Calu3 (cell line): ENCODE measurements around the gene GCNT2. TPM values are rescaled to one million over a fixed set of nuclear protein-coding genes. Genes with fewer than 3 reads are reported as not detected.

Source experiments
- BruUV-seq: library from RNA; stranded (reverse); fragments of 400-500 nt; replicated peaks from 2 replicates; lab custom pipeline; 2021; lab: Mats Ljungman, UMichigan
- CTCF ChIA-PET: fragments of 300-600 bp; sonication (Branson Sonifier 250); formaldehyde crosslinking; loops from one replicate; lab custom pipeline; 2022; ENCODE audit warnings: antibody characterized with exemption; lab: Charles Lee
- DNase-seq: peaks from one replicate; pipeline ENCODE4 v3.0.0; 2022
- H3K27ac Mint-ChIP-seq: one replicate; pipeline ENCODE4 v1.8.0; 2022; ENCODE audit warnings: mixed read lengths; ENCODE audit not compliant: unreplicated experiment
- H3K27me3 Mint-ChIP-seq: one replicate; pipeline ENCODE4 v1.8.0; 2022; ENCODE audit warnings: mixed read lengths; ENCODE audit not compliant: unreplicated experiment
- H3K36me3 Mint-ChIP-seq: one replicate; pipeline ENCODE4 v1.8.0; 2022; ENCODE audit warnings: mild to moderate bottlenecking, moderate library complexity, mixed read lengths; ENCODE audit not compliant: insufficient read depth, unreplicated experiment
- H3K4me1 Mint-ChIP-seq: one replicate; pipeline ENCODE4 v1.8.0; 2022; ENCODE audit warnings: mild to moderate bottlenecking, low read depth, mixed read lengths; ENCODE audit not compliant: unreplicated experiment
- H3K4me3 Mint-ChIP-seq: one replicate; pipeline ENCODE4 v1.8.0; 2022; ENCODE audit warnings: mild to moderate bottlenecking, low read depth, moderate library complexity, mixed read lengths; ENCODE audit not compliant: unreplicated experiment
- H3K9me3 Mint-ChIP-seq: one replicate; pipeline ENCODE4 v1.8.0; 2022; ENCODE audit warnings: low read depth, mixed read lengths; ENCODE audit not compliant: unreplicated experiment
- intact Hi-C: fragments of 100-400 bp; cut with micrococcal nuclease; formaldehyde crosslinking; loops from one replicate; pipeline ENCODE4 v1.10.0; 2022; ENCODE audit not compliant: unreplicated experiment
- total RNA-seq: library from RNA; stranded (reverse); gene quantifications from 2 replicates; pipeline ENCODE4 v1.2.3, GENCODE V29; 2022
- TF ChIP-seq, protein P1 (sequence below): fragments of 200-600 bp; IDR thresholded peaks from one replicate; pipeline ENCODE4 v1.8.0; 2022; ENCODE audit warnings: antibody characterized with exemption; ENCODE audit not compliant: unreplicated experiment

GCNT2 gene
- total RNA-seq, 1 experiment from 2014 or later, result 18.0 TPM

DNA sequence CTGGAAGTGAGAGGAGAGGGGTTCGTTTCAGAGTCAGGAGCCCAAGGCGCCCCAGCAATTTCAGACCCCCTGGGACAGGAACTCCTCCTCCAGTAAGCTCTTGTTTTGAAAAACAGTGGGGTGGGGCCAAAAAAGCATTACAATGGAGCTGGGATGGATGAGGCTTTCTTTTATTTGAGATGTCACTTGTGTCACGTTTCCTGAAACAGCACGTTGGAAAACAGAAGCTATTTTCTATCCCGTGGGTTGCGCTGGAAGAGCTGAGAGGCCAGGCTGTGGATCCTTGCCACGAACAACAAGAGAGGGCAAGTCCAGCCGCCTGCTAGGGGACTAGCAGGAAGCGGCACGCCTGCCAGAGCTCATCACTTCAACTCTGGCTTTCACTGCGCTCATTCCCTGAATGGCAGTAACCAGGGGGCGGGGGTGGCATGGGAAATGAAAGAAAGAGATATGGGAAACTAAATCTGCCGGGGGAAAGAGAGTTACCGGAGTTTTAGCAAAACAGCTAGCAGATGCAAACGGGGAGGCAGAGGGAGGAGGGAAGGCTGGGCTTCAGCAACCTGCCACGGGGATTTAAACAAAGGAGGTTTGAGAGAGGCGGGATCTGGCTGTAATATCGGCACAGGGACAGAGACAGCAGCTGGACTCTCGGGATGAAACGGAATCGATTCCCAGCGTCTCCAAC, 34.6 kb downstream of the GCNT2 start:
- intact Hi-C loops, result no loop called here
- Mint-ChIP-seq H3K27me3 (no peaks in the 10 kb centered on the region), H3K9me3 (no peaks in the 10 kb centered on the region), H3K4me1 (no peaks in the 10 kb centered on the region), H3K4me3 (no peak overlapping the region), H3K36me3 (no peaks in the 10 kb centered on the region), H3K27ac (no peak overlapping the region)
- TF ChIP-seq, protein P1, sequence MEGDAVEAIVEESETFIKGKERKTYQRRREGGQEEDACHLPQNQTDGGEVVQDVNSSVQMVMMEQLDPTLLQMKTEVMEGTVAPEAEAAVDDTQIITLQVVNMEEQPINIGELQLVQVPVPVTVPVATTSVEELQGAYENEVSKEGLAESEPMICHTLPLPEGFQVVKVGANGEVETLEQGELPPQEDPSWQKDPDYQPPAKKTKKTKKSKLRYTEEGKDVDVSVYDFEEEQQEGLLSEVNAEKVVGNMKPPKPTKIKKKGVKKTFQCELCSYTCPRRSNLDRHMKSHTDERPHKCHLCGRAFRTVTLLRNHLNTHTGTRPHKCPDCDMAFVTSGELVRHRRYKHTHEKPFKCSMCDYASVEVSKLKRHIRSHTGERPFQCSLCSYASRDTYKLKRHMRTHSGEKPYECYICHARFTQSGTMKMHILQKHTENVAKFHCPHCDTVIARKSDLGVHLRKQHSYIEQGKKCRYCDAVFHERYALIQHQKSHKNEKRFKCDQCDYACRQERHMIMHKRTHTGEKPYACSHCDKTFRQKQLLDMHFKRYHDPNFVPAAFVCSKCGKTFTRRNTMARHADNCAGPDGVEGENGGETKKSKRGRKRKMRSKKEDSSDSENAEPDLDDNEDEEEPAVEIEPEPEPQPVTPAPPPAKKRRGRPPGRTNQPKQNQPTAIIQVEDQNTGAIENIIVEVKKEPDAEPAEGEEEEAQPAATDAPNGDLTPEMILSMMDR, result no peak
- BruUV-seq, result no TSS peak
- DNase-seq, result no peak
- CTCF ChIA-PET, result no interaction called here

DNA sequence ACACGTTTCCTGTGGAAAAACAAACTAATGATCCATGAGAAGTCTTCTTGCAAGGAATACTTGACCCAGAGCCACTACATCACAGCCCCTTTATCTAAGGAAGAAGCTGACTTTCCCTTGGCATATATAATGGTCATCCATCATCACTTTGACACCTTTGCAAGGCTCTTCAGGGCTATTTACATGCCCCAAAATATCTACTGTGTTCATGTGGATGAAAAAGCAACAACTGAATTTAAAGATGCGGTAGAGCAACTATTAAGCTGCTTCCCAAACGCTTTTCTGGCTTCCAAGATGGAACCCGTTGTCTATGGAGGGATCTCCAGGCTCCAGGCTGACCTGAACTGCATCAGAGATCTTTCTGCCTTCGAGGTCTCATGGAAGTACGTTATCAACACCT, 35.4 kb downstream of the GCNT2 start:
- Mint-ChIP-seq H3K9me3 (no peaks in the 10 kb centered on the region), H3K36me3 (no peaks in the 10 kb centered on the region), H3K4me3 (no peak overlapping the region), H3K27me3 (no peaks in the 10 kb centered on the region), H3K4me1 (no peaks in the 10 kb centered on the region), H3K27ac (no peak overlapping the region)
- BruUV-seq, result no TSS peak
- TF ChIP-seq, protein P1, result no peak
- DNase-seq, result no peak
- intact Hi-C loops, result no loop called here
- CTCF ChIA-PET, result no interaction called here

DNA sequence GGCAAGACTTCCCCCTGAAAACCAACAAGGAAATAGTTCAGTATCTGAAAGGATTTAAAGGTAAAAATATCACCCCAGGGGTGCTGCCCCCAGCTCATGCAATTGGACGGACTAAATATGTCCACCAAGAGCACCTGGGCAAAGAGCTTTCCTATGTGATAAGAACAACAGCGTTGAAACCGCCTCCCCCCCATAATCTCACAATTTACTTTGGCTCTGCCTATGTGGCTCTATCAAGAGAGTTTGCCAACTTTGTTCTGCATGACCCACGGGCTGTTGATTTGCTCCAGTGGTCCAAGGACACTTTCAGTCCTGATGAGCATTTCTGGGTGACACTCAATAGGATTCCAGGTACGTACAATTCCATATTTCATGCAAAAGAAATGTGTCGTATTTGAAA, 35.8 kb downstream of the GCNT2 start:
- Mint-ChIP-seq H3K27ac (no peak overlapping the region), H3K4me1 (no peaks in the 10 kb centered on the region), H3K36me3 (no peaks in the 10 kb centered on the region), H3K27me3 (no peaks in the 10 kb centered on the region), H3K4me3 (no peak overlapping the region), H3K9me3 (no peaks in the 10 kb centered on the region)
- intact Hi-C loops, result no loop called here
- CTCF ChIA-PET, result no interaction called here
- no TSS peak for BruUV-seq
- DNase-seq, result no peak
- TF ChIP-seq, protein P1, result no peak

DNA sequence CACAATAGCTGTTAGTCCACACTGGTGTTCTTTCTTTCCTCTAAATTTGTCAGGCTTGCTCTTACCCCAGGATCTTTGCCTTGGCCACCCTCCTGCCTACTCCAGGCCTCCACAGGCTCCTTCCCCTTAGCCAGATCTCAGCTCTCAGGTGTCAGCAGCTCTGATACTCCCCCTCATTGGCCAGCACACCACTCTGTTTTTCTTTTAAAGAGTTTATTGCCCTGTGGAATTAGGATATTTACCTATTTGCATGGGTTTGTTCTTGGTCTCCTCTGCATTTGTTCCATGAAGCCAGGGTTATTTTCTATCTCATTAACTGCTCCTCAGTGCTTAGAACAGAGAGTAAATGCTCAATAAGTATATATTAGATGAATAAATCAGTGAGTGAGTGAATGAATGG, 36.8 kb downstream of the GCNT2 start:
- CTCF ChIA-PET, result no interaction called here
- intact Hi-C loops, result no loop called here
- H3K36me3 Mint-ChIP-seq, result no peaks in the 10 kb centered on the region
- H3K4me1 Mint-ChIP-seq, result no peaks in the 10 kb centered on the region
- H3K9me3 Mint-ChIP-seq, result no peaks in the 10 kb centered on the region
- no peak overlapping the region for H3K4me3 Mint-ChIP-seq
- H3K27me3 Mint-ChIP-seq, result no peaks in the 10 kb centered on the region
- H3K27ac Mint-ChIP-seq, result no peak overlapping the region
- TF ChIP-seq, protein P1, result no peak
- no TSS peak for BruUV-seq
- DNase-seq, result no peak
